VCaP (cell line): Measurements from ENCODE around the gene ZSWIM8.

Experiments used
- H3K27ac ChIP-seq: fragments of 450-650 bp; 2 replicates; pipeline ENCODE4 v1.5.1; 2017
- CTCF ChIP-seq: fragments of 450-650 bp; conservative IDR thresholded peaks from 2 replicates; pipeline ENCODE4 v1.5.1; 2017; ENCODE audit warnings: mild to moderate bottlenecking, moderate library complexity

ZSWIM8 gene

GRCh38 chr10:73763343-73763742 lies 22.1 kb upstream of the ZSWIM8 start:
- H3K27ac ChIP-seq = no peak overlapping the region
- no peak for TF ChIP-seq CTCF

GRCh38 chr10:73765066-73765465 lies 20.3 kb upstream of the ZSWIM8 start:
- TF ChIP-seq CTCF = no peak
- H3K27ac ChIP-seq = no peak overlapping the region

GRCh38 chr10:73768881-73769280 lies 16.5 kb upstream of the ZSWIM8 start:
- H3K27ac ChIP-seq = no peak overlapping the region
- TF ChIP-seq CTCF = no peak

DNA sequence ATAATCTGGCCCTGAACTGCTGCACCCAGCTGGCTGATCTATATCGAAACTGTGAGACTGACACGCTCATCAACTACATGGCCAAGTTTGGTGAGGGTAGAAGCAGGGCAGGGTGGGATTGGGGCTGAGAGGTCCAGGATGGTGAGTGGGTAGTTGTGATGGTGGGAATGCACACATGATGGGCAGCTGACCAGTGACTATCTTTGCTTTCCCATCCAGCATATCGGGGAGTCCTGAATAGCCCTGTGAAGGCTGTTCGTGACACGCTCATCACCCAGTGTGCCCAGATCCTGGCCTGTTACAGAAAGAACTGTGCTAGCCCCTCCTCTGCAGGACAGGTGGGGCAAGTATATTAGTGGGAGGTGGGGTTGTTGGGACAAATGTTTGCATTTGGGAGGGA lies 16.0 kb upstream of the ZSWIM8 start:
- no peak for TF ChIP-seq CTCF
- H3K27ac ChIP-seq = no peak overlapping the region

DNA sequence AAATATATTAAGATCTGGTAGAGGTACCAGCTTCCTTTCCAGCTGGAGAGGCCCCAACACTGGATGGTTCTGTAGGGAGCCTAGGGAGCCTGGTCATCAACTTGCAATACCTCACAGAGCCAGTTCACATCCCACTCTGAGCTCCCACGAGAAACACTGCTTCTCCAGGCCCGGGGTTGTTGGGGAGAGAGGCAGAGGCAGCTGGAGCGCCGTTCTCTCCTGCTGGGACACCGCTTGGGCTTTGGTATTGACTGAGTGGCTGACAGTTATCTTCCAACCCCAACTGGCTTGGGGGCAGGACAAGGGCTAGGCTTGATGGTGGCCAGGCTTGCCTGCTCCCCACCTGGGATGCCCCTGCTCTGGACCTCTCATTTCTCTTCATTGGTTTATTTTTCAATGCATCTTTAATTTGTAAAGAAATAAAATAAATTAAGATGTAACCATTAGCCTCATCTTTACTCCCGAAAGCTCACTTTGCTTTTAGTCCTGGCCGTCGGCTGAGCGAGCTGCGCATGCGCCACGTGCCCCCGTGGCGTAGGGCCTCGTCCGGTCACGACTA lies 13.6 kb upstream of the ZSWIM8 start:
- TF ChIP-seq CTCF = no peak
- peak overlapping the region; percentile 94 for H3K27ac ChIP-seq

DNA sequence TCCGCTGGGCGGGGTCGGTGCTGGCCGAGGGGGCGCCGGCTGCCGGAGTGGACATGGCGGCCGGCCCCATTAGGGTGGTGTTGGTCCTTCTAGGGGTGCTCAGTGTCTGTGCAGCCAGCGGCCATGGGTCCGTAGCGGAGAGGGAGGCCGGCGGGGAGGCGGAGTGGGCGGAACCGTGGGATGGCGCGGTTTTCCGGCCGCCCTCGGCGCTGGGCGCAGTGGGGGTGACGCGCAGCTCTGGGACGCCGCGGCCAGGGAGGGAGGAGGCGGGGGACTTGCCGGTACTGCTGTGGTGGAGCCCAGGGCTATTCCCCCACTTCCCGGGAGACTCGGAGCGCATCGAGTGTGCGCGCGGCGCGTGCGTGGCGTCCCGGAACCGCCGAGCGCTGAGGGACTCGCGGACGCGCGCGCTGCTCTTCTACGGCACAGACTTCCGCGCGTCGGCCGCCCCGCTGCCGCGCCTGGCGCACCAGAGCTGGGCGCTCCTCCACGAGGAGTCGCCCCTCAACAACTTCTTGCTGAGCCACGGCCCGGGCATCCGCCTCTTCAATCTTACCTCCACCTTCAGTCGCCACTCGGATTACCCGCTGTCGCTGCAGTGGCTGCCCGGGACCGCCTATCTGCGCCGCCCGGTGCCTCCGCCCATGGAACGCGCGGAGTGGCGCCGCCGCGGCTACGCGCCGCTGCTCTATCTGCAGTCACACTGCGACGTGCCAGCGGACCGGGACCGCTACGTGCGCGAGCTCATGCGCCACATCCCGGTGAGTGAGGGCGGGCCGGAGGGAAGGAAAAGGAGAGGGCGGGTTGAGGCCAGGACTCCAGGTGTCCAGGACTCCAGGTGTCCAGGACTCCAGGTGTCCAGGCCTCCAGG lies 12.9 kb upstream of the ZSWIM8 start:
- peak overlapping the region; percentile 94 for H3K27ac ChIP-seq
- TF ChIP-seq CTCF = no peak

GRCh38 chr10:73773152-73773879 lies 12.1 kb upstream of the ZSWIM8 start:
- no peak for TF ChIP-seq CTCF
- peak overlapping the region; percentile 94 for H3K27ac ChIP-seq
